NB4 (cell line): Measurements from ENCODE around the gene OAT.

Experiments used
- DNase-seq: peaks from one replicate; pipeline ENCODE4 v3.0.0; 2010; ENCODE audit warnings: low read depth
- H3K4me3 ChIP-seq: one replicate; pipeline ENCODE4 v1.5.1; 2011; ENCODE audit warnings: mild to moderate bottlenecking, low read depth, low read length, moderate library complexity
- CTCF ChIP-seq: IDR thresholded peaks from one replicate; pipeline ENCODE4 v1.5.1; 2012; ENCODE audit warnings: low read depth, low read length
- MYC ChIP-seq: IDR thresholded peaks from 2 replicates; pipeline ENCODE4 v1.6.1; 2011; ENCODE audit warnings: low read depth, low read length
- POLR2A ChIP-seq: IDR thresholded peaks from 2 replicates; pipeline ENCODE4 v1.6.1; 2011; ENCODE audit warnings: mild to moderate bottlenecking; ENCODE audit not compliant: insufficient read length; ENCODE audit errors: extremely low read depth
- TF ChIP-seq, protein P1 (sequence below): IDR thresholded peaks from 2 replicates; pipeline ENCODE4 v1.6.1; 2011; ENCODE audit warnings: low read depth, low read length

OAT gene

DNA sequence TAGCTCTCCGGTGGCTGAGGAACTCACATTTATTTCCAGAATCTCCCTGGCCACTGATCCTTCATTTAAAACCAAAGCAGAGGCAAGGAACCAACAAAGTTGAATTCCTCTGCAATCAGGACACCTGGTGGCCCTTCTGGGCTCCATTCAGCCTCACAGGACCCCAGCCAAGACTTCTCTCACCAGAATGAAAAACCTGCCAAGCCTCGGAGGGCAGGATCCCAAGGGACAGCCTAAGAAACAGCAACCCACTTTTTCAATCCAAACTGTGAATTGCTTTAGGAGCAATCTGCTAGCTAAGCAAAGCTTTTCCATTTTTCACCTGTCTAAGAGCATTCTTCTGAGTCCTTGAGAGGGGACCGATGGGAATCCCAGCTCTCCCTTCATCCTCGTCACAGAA lies 34.6 kb downstream of the OAT start:
- no peak overlapping the region for H3K4me3 ChIP-seq
- TF ChIP-seq, protein P1, sequence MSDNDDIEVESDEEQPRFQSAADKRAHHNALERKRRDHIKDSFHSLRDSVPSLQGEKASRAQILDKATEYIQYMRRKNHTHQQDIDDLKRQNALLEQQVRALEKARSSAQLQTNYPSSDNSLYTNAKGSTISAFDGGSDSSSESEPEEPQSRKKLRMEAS, result no peak
- no peak for TF ChIP-seq MYC
- DNase-seq, result no peak

DNA sequence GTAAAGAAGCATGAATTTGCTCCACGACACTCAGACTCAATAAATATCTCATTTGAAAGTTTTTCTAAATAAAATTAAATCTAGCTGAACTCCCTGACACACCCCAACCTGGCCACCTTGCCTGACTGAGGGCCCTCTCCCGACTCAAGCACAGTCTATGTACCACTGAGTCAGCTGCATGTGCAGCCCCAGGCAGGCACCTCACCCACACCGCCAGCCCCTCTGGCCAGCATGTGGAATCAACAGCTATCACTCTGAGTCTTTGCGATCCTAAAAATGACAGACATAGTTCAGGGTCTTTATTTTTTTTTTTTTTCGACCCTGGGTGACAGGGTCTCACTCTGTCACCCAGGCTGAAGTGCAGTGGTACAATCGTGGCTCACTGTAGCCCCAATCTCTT lies 35.2 kb downstream of the OAT start:
- TF ChIP-seq, protein P1, result no peak
- no peak for TF ChIP-seq POLR2A
- no peak for TF ChIP-seq MYC
- TF ChIP-seq CTCF, result no peak
- no peak overlapping the region for H3K4me3 ChIP-seq
- no peak for DNase-seq

GRCh38 chr10:124381011-124381611 lies 37.6 kb downstream of the OAT start:
- TF ChIP-seq, protein P1, result no peak
- TF ChIP-seq CTCF (no peak), MYC (no peak), POLR2A (no peak)
- no peak for DNase-seq
- no peak overlapping the region for H3K4me3 ChIP-seq

DNA sequence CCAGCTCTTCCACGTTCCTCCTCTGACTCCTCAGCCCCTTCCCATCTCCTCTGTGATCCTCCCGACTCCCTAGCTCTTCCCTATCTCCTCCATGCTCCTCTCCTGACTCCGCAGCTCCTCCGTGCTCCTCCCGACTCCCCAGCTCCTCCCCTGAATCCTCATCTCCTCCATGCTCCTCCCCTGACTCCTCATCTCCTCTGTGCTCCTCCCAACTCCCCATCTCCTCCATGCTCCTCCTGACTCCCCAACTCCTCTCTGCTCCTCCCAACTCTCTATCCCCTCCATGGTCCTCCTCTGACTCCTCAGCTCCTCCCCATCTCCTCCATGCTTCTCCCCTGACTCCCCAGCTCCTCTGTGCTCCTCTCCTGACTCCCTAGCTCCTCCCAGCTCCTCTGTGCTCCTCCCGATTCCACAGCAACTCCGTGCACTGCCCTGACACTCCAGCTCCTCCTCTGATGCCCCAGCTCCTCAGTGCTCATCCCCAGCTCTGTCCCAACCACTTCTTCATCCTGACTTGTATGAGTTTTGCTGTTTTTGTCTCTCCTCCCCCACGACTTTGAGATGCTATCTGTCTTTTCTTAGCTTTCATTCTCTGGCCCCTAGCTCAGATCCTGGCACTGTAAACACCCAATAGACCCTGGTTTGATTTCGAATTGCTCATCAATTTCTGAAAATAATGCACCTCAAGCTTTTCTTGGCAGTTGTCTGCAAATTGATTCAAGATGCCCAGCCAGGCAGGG lies 38.3 kb downstream of the OAT start:
- TF ChIP-seq CTCF, result no peak
- TF ChIP-seq MYC, result no peak
- TF ChIP-seq POLR2A, result no peak
- TF ChIP-seq, protein P1, result no peak
- no peak overlapping the region for H3K4me3 ChIP-seq
- no peak for DNase-seq

DNA sequence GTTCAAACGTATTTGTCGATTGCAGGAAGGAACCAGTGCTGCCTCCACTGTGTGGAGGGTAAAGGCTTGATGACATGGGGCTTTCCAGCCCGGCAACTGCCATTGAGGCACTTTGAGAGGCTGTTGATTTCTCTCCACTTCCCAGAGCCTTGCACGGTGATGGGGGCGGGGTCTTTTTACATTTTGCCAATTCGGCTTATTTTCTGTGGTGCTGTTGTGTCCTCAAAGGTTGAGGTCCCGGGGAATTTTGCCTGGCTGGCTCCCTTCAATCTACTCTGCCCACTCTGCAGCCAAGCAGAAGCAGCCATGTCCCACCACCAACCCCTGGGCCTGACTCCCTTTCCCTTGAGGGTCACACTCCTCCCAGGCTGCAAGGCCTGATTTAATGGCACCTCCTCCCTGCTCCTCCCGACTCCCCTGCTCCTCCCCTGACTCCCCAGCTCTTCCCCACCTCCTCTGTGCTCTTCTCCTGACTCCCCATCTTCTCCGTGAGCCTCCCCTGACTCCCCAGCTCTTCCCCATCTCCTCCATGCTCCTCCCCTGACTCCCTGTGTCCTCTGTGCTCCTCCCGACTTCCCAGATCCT lies 39.0 kb downstream of the OAT start:
- no peak for DNase-seq
- no peak overlapping the region for H3K4me3 ChIP-seq
- TF ChIP-seq MYC (no peak), CTCF (no peak), POLR2A (no peak)
- TF ChIP-seq, protein P1, result no peak
